K562 (cell line): ENCODE measurements around the gene UMAD1. TPM values are rescaled to one million over a fixed set of nuclear protein-coding genes. Genes with fewer than 3 reads are reported as not detected.

Experiments
- ATAC-seq: fragments of 200-7000 bp; cut with Tn5 transposase; 3 replicates; pipeline ENCODE4 v1.9.1; 2020; ENCODE audit warnings: moderate library complexity
- BruUV-seq: library from RNA; stranded (reverse); fragments of 400-500 nt; replicated peaks from 2 replicates; lab custom pipeline; 2021; lab: Mats Ljungman, UMichigan
- CTCF ChIA-PET: fragments of 300-600 bp; formaldehyde crosslinking; extraction: SDS; loops from one replicate; lab custom pipeline; 2021; ENCODE audit warnings: low intra/inter-chr PET ratio; lab: Yijun Ruan, JAX
- POLR2A ChIA-PET: fragments of 300-600, 350-650 bp; sonication (Branson Sonifier 250); formaldehyde crosslinking; extraction: SDS; loops from one replicate; lab custom pipeline; 2021; ENCODE audit warnings: antibody characterized with exemption, inconsistent platforms; lab: Yijun Ruan, JAX
- DNase-seq, 4 experiments: peaks; one replicate each; pipeline versions ENCODE4 v3.0.0 to v3.0.0-alpha.2; 2011 to 2018; ENCODE audit warnings: low spot score in 3 of 4, mixed read lengths in 3 of 4; ENCODE audit errors: extremely low read depth in 1 of 4
- FAIRE-seq: peaks from 2 replicates; lab custom pipeline; 2011; peaks lifted over from hg19 to GRCh38; lab: Jason Lieb, UNC
- H2AFZ ChIP-seq: 2 replicates; pipeline ENCODE4 v1.6.0; 2011; ENCODE audit warnings: low read depth, low read length, control low read depth, inconsistent platforms
- H3K27ac ChIP-seq: fragments of 200-600 bp; 3 replicates; pipeline ENCODE4 v1.8.0; 2011; ENCODE audit warnings: low read depth, mild to moderate bottlenecking, control low read depth, inconsistent platforms, low read length, moderate library complexity, mixed read lengths; ENCODE audit errors: extremely low read depth
- H3K27me3 ChIP-seq, 2 experiments: fragments of 300-600 bp in 1 of 2; 2 replicates in 1 of 2; 3 replicates in 1 of 2; pipeline versions ENCODE4 v1.6.0 to v1.8.0; 2011; ENCODE audit warnings: inconsistent platforms in 2 of 2, low read length in 2 of 2, mild to moderate bottlenecking in 1 of 2, mixed read lengths in 1 of 2, moderate library complexity in 1 of 2; ENCODE audit not compliant: control insufficient read depth in 2 of 2, insufficient read depth in 2 of 2
- H3K36me3 ChIP-seq: fragments of 300-600 bp; 3 replicates; pipeline ENCODE4 v1.8.0; 2011; ENCODE audit warnings: mild to moderate bottlenecking, low read length, inconsistent platforms; ENCODE audit not compliant: control insufficient read depth, insufficient read depth
- H3K4me1 ChIP-seq, 2 experiments: fragments of 200-600 bp in 1 of 2; replicated peaks in 1 of 2; 2 replicates in 1 of 2; 3 replicates in 1 of 2; pipeline versions ENCODE4 v1.5.1 to v1.8.0; 2011; ENCODE audit warnings: inconsistent platforms in 2 of 2, low read length in 2 of 2, mild to moderate bottlenecking in 1 of 2, mixed read lengths in 1 of 2, moderate library complexity in 1 of 2; ENCODE audit not compliant: control insufficient read depth in 2 of 2, insufficient read depth in 2 of 2
- H3K4me2 ChIP-seq: 2 replicates; pipeline ENCODE4 v1.6.1; 2011; ENCODE audit warnings: low read length, control low read depth, inconsistent platforms, mixed read lengths; ENCODE audit not compliant: insufficient read depth
- H3K4me3 ChIP-seq: fragments of 200-600 bp; sonication (generic), shearing (Covaris generic); 2 replicates; pipeline ENCODE4 v1.5.1; 2016; ENCODE audit warnings: control low read depth, inconsistent platforms
- H3K79me2 ChIP-seq: fragments of 200-600 bp; 3 replicates; pipeline ENCODE4 v1.8.0; 2011; ENCODE audit warnings: low read length, inconsistent platforms; ENCODE audit not compliant: control insufficient read depth, insufficient read depth
- H3K9ac ChIP-seq, 2 experiments: 2 replicates each; pipeline versions ENCODE4 v1.6.0 to v1.6.1; 2011; ENCODE audit warnings: low read depth in 2 of 2, low read length in 2 of 2, control low read depth in 1 of 2, inconsistent platforms in 1 of 2, mild to moderate bottlenecking in 1 of 2, mixed read lengths in 1 of 2; ENCODE audit not compliant: insufficient read depth in 1 of 2
- H3K9me1 ChIP-seq: one replicate; pipeline ENCODE4 v1.6.0; 2011; ENCODE audit warnings: inconsistent platforms, mild to moderate bottlenecking, low read length, moderate library complexity; ENCODE audit not compliant: control insufficient read depth, insufficient read depth
- H3K9me3 ChIP-seq: replicated peaks from 2 replicates; pipeline ENCODE4 v1.5.1; 2011; ENCODE audit warnings: low read depth, low read length, inconsistent platforms; ENCODE audit not compliant: control insufficient read depth, insufficient read depth
- H4K20me1 ChIP-seq: replicated peaks from 2 replicates; pipeline ENCODE4 v1.6.1; 2011; ENCODE audit warnings: low read length, inconsistent platforms, mixed read lengths; ENCODE audit not compliant: control insufficient read depth, insufficient read depth
- CTBP1 ChIP-seq: fragments of 450-650 bp; IDR thresholded peaks from 2 replicates; pipeline ENCODE4 v1.6.1; 2016; ENCODE audit warnings: borderline replicate concordance
- GABPB1 ChIP-seq: sonication (generic); formaldehyde crosslinking; IDR thresholded peaks from 2 replicates; pipeline ENCODE4 v1.8.0; 2022; ENCODE audit warnings: mild to moderate bottlenecking, missing genetic modification reagents
- MAFF ChIP-seq: IDR thresholded peaks from 2 replicates; pipeline ENCODE4 v1.6.1; 2012; ENCODE audit warnings: low read length, improper control_type of control experiment
- MBD1 ChIP-seq: fragments of 250-450 bp; sonication (Bioruptor Pico); IDR thresholded peaks from 2 replicates; pipeline ENCODE4 v1.8.0; 2022; ENCODE audit warnings: inconsistent platforms
- MEF2A ChIP-seq: IDR thresholded peaks from 2 replicates; pipeline ENCODE4 v1.6.1; 2011; ENCODE audit warnings: low read depth, mild to moderate bottlenecking, low read length, moderate library complexity; ENCODE audit not compliant: control insufficient read depth
- PKNOX1 ChIP-seq: fragments of 450-650 bp; IDR thresholded peaks from 2 replicates; pipeline ENCODE4 v1.6.1; 2016
- SIRT6 ChIP-seq: IDR thresholded peaks from one replicate; pipeline ENCODE4 v1.6.1; 2012; ENCODE audit warnings: low read depth, mild to moderate bottlenecking, control low read depth, inconsistent platforms, low read length, moderate library complexity
- SMAD4 ChIP-seq: fragments of 250-450 bp; sonication (Bioruptor Pico); conservative IDR thresholded peaks from 2 replicates; pipeline ENCODE4 v1.8.0; 2021; ENCODE audit warnings: inconsistent platforms, mild to moderate bottlenecking, moderate library complexity
- THAP7 ChIP-seq: fragments of 250-450 bp; sonication (Bioruptor Pico); IDR thresholded peaks from 2 replicates; pipeline ENCODE4 v1.5.0; 2021
- ZNF12 ChIP-seq: sonication (generic); formaldehyde crosslinking; IDR thresholded peaks from 2 replicates; pipeline ENCODE4 v1.4.0; 2020; ENCODE audit warnings: mild to moderate bottlenecking, missing genetic modification reagents
- ZNF134 ChIP-seq: fragments of 250-450 bp; sonication (Bioruptor Pico); conservative IDR thresholded peaks from 2 replicates; pipeline ENCODE4 v1.4.0; 2020
- ZNF407 ChIP-seq: fragments of 450-650 bp; IDR thresholded peaks from 2 replicates; pipeline ENCODE4 v1.6.1; 2016; ENCODE audit warnings: low read depth
- ZNF77 ChIP-seq: fragments of 250-450 bp; sonication (Bioruptor Pico); IDR thresholded peaks from 2 replicates; pipeline ENCODE4 v1.5.0; 2020
- WGBS: fragments of 100-300 bp; shearing (Covaris generic); methylation state at CpG from one replicate; pipeline ENCODE4 v1.1.6; 2016; ENCODE audit warnings: low coverage, mixed read lengths; ENCODE audit not compliant: insufficient coverage; ENCODE audit errors: missing lambda C conversion rate; 5-methylcytosine and 5-hydroxymethylcytosine counted together
- in situ Hi-C: fragments of 300-500 bp; cut with MboI; formaldehyde crosslinking; loops from 4 replicates; pipeline ENCODE4 v1.15.0; 2018; ENCODE audit warnings: inconsistent platforms, mixed read lengths
- intact Hi-C: fragments of 100-400 bp; cut with micrococcal nuclease; formaldehyde crosslinking; loops from 2 replicates; pipeline ENCODE4 v1.14.2; 2022
- polyA plus RNA-seq, 8 experiments: library from polyadenylated mRNA; depleted of rRNA in 4 of 8; stranded (reverse) in 5 of 8; unstranded in 3 of 8; fragments of >200 nt; fragmentation: Nextera tagmentation in 2 of 8; fragmentation: Illumina TruSeq in 1 of 8; extraction: Ambion mirVana in 2 of 8; extraction: Trizol in 1 of 8; gene quantifications; 2 replicates each; pipeline versions ENCODE4 v1.2.1 to v1.2.3, GENCODE V29; 2011 to 2014; ENCODE audit warnings: inconsistent platforms in 1 of 8, missing spikeins in 1 of 8
- total RNA-seq, 7 experiments: library from RNA; depleted of rRNA in 6 of 7; stranded (reverse); fragments of >200 nt in 6 of 7; fragmentation: Illumina TruSeq in 2 of 7; extraction: Trizol in 2 of 7; gene quantifications; 2 replicates each; pipeline versions ENCODE4 v1.2.1 to v1.2.3, GENCODE V29; 2011 to 2021; ENCODE audit warnings: low replicate concordance in 1 of 7

Gene UMAD1
- total and polyA plus RNA-seq, 9 of the 15 experiments (the other 6 are each of a cell fraction or from before 2014, with no cell fraction given), result 9.0 to 26.7 (median 13.3) TPM

- DNase-seq (no peak), ATAC-seq (no peak), FAIRE-seq (no peak)
- no peaks in the 10 kb centered on the region for H3K9me1 ChIP-seq
- H3K9ac ChIP-seq, result no peak overlapping the region
- intact Hi-C loops (no loop called here), in situ Hi-C loops (no loop called here)
- H3K4me2 ChIP-seq, result no peak overlapping the region
- H3K27me3 ChIP-seq, result no peaks in the 10 kb centered on the region
- no peaks in the 10 kb centered on the region for H3K9me3 ChIP-seq
- no TSS peak for BruUV-seq
- no peaks in the 10 kb centered on the region for H3K36me3 ChIP-seq
- no peak overlapping the region for H3K4me3 ChIP-seq
- POLR2A ChIA-PET, result interaction anchor here (0.6 kb wide), 1 partner anchor 320 kb away, joined by 3 read pairs; no protein-coding TSS in a partner anchor
- H3K79me2 ChIP-seq, result no peaks in the 10 kb centered on the region
- no peak overlapping the region for H2AFZ ChIP-seq
- 37% methylated on average over 2 of the region's 2 CpGs for WGBS
- CTCF ChIA-PET, result no interaction called here
- H3K4me1 ChIP-seq, result peaks cover 0 to under 1% of the 10 kb centered on the region in 2 experiments; a peak in 1 of 5 replicates
- no peak overlapping the region for H3K27ac ChIP-seq
- H4K20me1 ChIP-seq, result no peaks in the 10 kb centered on the region
- TF ChIP-seq CTBP1, result no peak
- TF ChIP-seq ZNF77 (CRISPR knock-in tag), result no peak
- no peak for TF ChIP-seq SMAD4 (CRISPR knock-in tag)
- no peak for TF ChIP-seq MEF2A
- no peak for TF ChIP-seq GABPB1
- TF ChIP-seq ZNF134, result no peak
- TF ChIP-seq ZNF407, result no peak
- no peak for TF ChIP-seq SIRT6
- no peak for TF ChIP-seq MAFF
- no peak for TF ChIP-seq THAP7 (CRISPR knock-in tag)
- TF ChIP-seq ZNF12 (CRISPR knock-in tag), result no peak
- no peak for TF ChIP-seq PKNOX1
- no peak for TF ChIP-seq MBD1 (CRISPR knock-in tag)
Measured at GRCh38 chr7:7862393-7862792, 221.8 kb downstream of the UMAD1 start.
